Mesendoderm (in vitro differentiated cells): ENCODE results near the gene ZRANB1.

ENCODE experiments used
- DNase-seq: peaks from one replicate; pipeline ENCODE4 v3.0.0; 2013
- H2AK5ac ChIP-seq: 2 replicates; pipeline ENCODE4 v1.6.1; 2013; ENCODE audit warnings: low read length, inconsistent platforms
- H2BK120ac ChIP-seq: 2 replicates; pipeline ENCODE4 v1.6.1; 2013; ENCODE audit warnings: low read depth, mild to moderate bottlenecking, low read length, moderate library complexity, mixed read lengths
- H2BK15ac ChIP-seq: replicated peaks from 2 replicates; pipeline ENCODE4 v1.6.1; 2013; ENCODE audit warnings: low read depth, mild to moderate bottlenecking, moderate library complexity
- H2BK5ac ChIP-seq: 2 replicates; pipeline ENCODE4 v1.6.1; 2013; ENCODE audit warnings: low read length, inconsistent platforms
- H3K18ac ChIP-seq: 2 replicates; pipeline ENCODE4 v1.6.1; 2013; ENCODE audit warnings: mild to moderate bottlenecking, low read length, mixed read lengths
- H3K23ac ChIP-seq: one replicate; pipeline ENCODE4 v1.6.1; 2013; ENCODE audit warnings: low read length
- H3K27ac ChIP-seq: 2 replicates; pipeline ENCODE4 v1.5.1; 2013; ENCODE audit warnings: low read depth, mild to moderate bottlenecking, inconsistent platforms, low read length, moderate library complexity
- H3K27me3 ChIP-seq: 2 replicates; pipeline ENCODE4 v1.6.1; 2013; ENCODE audit warnings: low read length, control low read depth, mild to moderate bottlenecking, inconsistent platforms; ENCODE audit not compliant: insufficient read depth, poor library complexity
- H3K36me3 ChIP-seq: 2 replicates; pipeline ENCODE4 v1.6.1; 2013; ENCODE audit warnings: low read length, inconsistent platforms; ENCODE audit not compliant: control insufficient read depth, insufficient read depth
- H3K4ac ChIP-seq: one replicate; pipeline ENCODE4 v1.6.1; 2013; ENCODE audit warnings: low read depth, mild to moderate bottlenecking, low read length, moderate library complexity
- H3K4me1 ChIP-seq: 2 replicates; pipeline ENCODE4 v1.6.1; 2013; ENCODE audit warnings: low read depth, low read length, inconsistent platforms; ENCODE audit not compliant: control insufficient read depth
- H3K4me2 ChIP-seq: 2 replicates; pipeline ENCODE4 v1.6.1; 2013; ENCODE audit warnings: low read length
- H3K4me3 ChIP-seq: 2 replicates; pipeline ENCODE4 v1.5.1; 2013; ENCODE audit warnings: mild to moderate bottlenecking, low read length
- H3K56ac ChIP-seq: one replicate; pipeline ENCODE4 v1.6.1; 2013; ENCODE audit warnings: low read length
- H3K79me1 ChIP-seq: 2 replicates; pipeline ENCODE4 v1.6.1; 2013; ENCODE audit warnings: low read length, inconsistent platforms
- H3K79me2 ChIP-seq: 2 replicates; pipeline ENCODE4 v1.6.1; 2013; ENCODE audit warnings: mild to moderate bottlenecking, low read length; ENCODE audit not compliant: control insufficient read depth, insufficient read depth
- H3K9ac ChIP-seq: 2 replicates; pipeline ENCODE4 v1.6.1; 2013; ENCODE audit warnings: low read length, inconsistent platforms
- H4K5ac ChIP-seq: one replicate; pipeline ENCODE4 v1.6.1; 2013; ENCODE audit warnings: low read length
- H4K8ac ChIP-seq: one replicate; pipeline ENCODE4 v1.6.1; 2013; ENCODE audit warnings: low read depth, mild to moderate bottlenecking, control low read depth, low read length, moderate library complexity
- WGBS: extraction: QIAGEN DNeasy Blood & Tissue Kit; methylation state at CpG from one replicate; pipeline ENCODE4 v1.1.7; 2013; ENCODE audit warnings: low lambda C conversion rate, missing lambda C conversion rate; ENCODE audit not compliant: insufficient coverage; ENCODE audit errors: extremely low coverage; 5-methylcytosine and 5-hydroxymethylcytosine counted together

Gene ZRANB1

GRCh38 chr10:125014836-125015355 lies 73.0 kb downstream of the ZRANB1 start:
- Histone ChIP-seq H3K27ac (no peak overlapping the region), H3K36me3 (peaks cover 5% of the 10 kb centered on the region), H3K79me2 (peaks cover 86% of the 10 kb centered on the region), H3K56ac (no peak overlapping the region), H2BK15ac (no peak overlapping the region), H3K4me3 (no peak overlapping the region), H4K5ac (no peak overlapping the region), H3K4me1 (peaks cover 4% of the 10 kb centered on the region), H2BK120ac (no peak overlapping the region), H2BK5ac (no peak overlapping the region), H2AK5ac (no peak overlapping the region), H3K23ac (no peak overlapping the region), H3K18ac (no peak overlapping the region), H3K79me1 (peaks cover 51% of the 10 kb centered on the region), H3K27me3 (no peaks in the 10 kb centered on the region), H3K4ac (no peak overlapping the region), H3K4me2 (no peak overlapping the region), H4K8ac (no peak overlapping the region), H3K9ac (no peak overlapping the region)
- WGBS = no CpG with 5 or more reads among the region's 19 CpGs
- no peak for DNase-seq

GRCh38 chr10:125015356-125015944 lies 73.5 kb downstream of the ZRANB1 start:
- no CpG with 5 or more reads among the region's 23 CpGs for WGBS
- DNase-seq = no peak
- Histone ChIP-seq H2BK15ac (no peak overlapping the region), H3K4ac (no peak overlapping the region), H3K27me3 (no peaks in the 10 kb centered on the region), H3K4me1 (peaks cover under 1% of the 10 kb centered on the region), H3K18ac (no peak overlapping the region), H3K27ac (no peak overlapping the region), H4K8ac (no peak overlapping the region), H3K79me1 (peaks cover 51% of the 10 kb centered on the region), H3K23ac (no peak overlapping the region), H3K4me3 (no peak overlapping the region), H3K56ac (no peak overlapping the region), H4K5ac (no peak overlapping the region), H3K9ac (no peak overlapping the region), H3K4me2 (no peak overlapping the region), H2BK5ac (no peak overlapping the region), H3K36me3 (peaks cover 3% of the 10 kb centered on the region), H2BK120ac (no peak overlapping the region), H2AK5ac (no peak overlapping the region), H3K79me2 (peaks cover 87% of the 10 kb centered on the region)

- Histone ChIP-seq H2BK120ac (no peak overlapping the region), H3K4me2 (no peak overlapping the region), H2BK5ac (no peak overlapping the region), H3K27ac (no peak overlapping the region), H3K4me1 (no peaks in the 10 kb centered on the region), H3K9ac (no peak overlapping the region), H2AK5ac (no peak overlapping the region), H3K23ac (no peak overlapping the region), H3K27me3 (no peaks in the 10 kb centered on the region), H4K8ac (no peak overlapping the region), H3K36me3 (peaks cover 3% of the 10 kb centered on the region), H3K79me1 (peaks cover 55% of the 10 kb centered on the region), H4K5ac (no peak overlapping the region), H3K4me3 (no peak overlapping the region), H3K56ac (no peak overlapping the region), H3K18ac (no peak overlapping the region), H2BK15ac (no peak overlapping the region), H3K4ac (no peak overlapping the region), H3K79me2 (peaks cover 87% of the 10 kb centered on the region)
- no CpG with 5 or more reads among the region's 10 CpGs for WGBS
- no peak for DNase-seq
Observed at GRCh38 chr10:125016123-125016522, 74.2 kb downstream of the ZRANB1 start.

- H2BK120ac ChIP-seq = no peak overlapping the region
- no peak overlapping the region for H4K8ac ChIP-seq
- no peak overlapping the region for H3K9ac ChIP-seq
- H3K27me3 ChIP-seq = no peaks in the 10 kb centered on the region
- no peak overlapping the region for H3K23ac ChIP-seq
- H2BK5ac ChIP-seq = no peak overlapping the region
- no peak overlapping the region for H3K4me3 ChIP-seq
- H3K4me2 ChIP-seq = no peak overlapping the region
- no peak overlapping the region for H3K27ac ChIP-seq
- H3K56ac ChIP-seq = no peak overlapping the region
- H3K79me1 ChIP-seq = peaks cover 58% of the 10 kb centered on the region
- no peaks in the 10 kb centered on the region for H3K4me1 ChIP-seq
- no peak for DNase-seq
- no CpG with 5 or more reads among the region's 14 CpGs for WGBS
- H3K4ac ChIP-seq = no peak overlapping the region
- no peak overlapping the region for H4K5ac ChIP-seq
- H3K79me2 ChIP-seq = peaks cover 88% of the 10 kb centered on the region
- H2AK5ac ChIP-seq = no peak overlapping the region
- H3K18ac ChIP-seq = no peak overlapping the region
- H3K36me3 ChIP-seq = peaks cover 3% of the 10 kb centered on the region
- no peak overlapping the region for H2BK15ac ChIP-seq
Observed at GRCh38 chr10:125016611-125017202, 74.8 kb downstream of the ZRANB1 start.

- no peak overlapping the region for H3K27ac ChIP-seq
- H3K4ac ChIP-seq = no peak overlapping the region
- no peak overlapping the region for H3K9ac ChIP-seq
- H4K5ac ChIP-seq = no peak overlapping the region
- peaks cover 64% of the 10 kb centered on the region for H3K79me1 ChIP-seq
- H2AK5ac ChIP-seq = no peak overlapping the region
- no peak overlapping the region for H2BK5ac ChIP-seq
- H3K79me2 ChIP-seq = peaks cover 90% of the 10 kb centered on the region
- no peak overlapping the region for H3K4me3 ChIP-seq
- H3K23ac ChIP-seq = no peak overlapping the region
- H3K4me1 ChIP-seq = no peaks in the 10 kb centered on the region
- WGBS = no CpG with 5 or more reads among the region's 12 CpGs
- H3K56ac ChIP-seq = no peak overlapping the region
- no peaks in the 10 kb centered on the region for H3K27me3 ChIP-seq
- H2BK120ac ChIP-seq = no peak overlapping the region
- H3K18ac ChIP-seq = no peak overlapping the region
- H3K36me3 ChIP-seq = peaks cover 5% of the 10 kb centered on the region
- no peak overlapping the region for H2BK15ac ChIP-seq
- no peak overlapping the region for H3K4me2 ChIP-seq
- no peak for DNase-seq
- H4K8ac ChIP-seq = no peak overlapping the region
Observed at GRCh38 chr10:125017547-125018298, 75.8 kb downstream of the ZRANB1 start.
